Large intestine (tissue), 3 donors: ENCODE measurements around the gene IL2. TPM values are rescaled to one million over a fixed set of nuclear protein-coding genes. Genes with fewer than 3 reads are reported as not detected.

Experiments
- DNase-seq, 2 donors: peaks; one replicate each; pipeline versions ENCODE4 v3.0.0 to v3.0.0-alpha.2; 2013
- H3K27ac ChIP-seq: one replicate; pipeline ENCODE4 v1.5.1; 2013; ENCODE audit warnings: low read length
- H3K27me3 ChIP-seq: 2 replicates; pipeline ENCODE4 v1.6.1; 2013; ENCODE audit warnings: low read length; ENCODE audit not compliant: control insufficient read depth, insufficient read depth
- H3K36me3 ChIP-seq: 2 replicates; pipeline ENCODE4 v1.6.1; 2013; ENCODE audit warnings: low read length; ENCODE audit not compliant: control insufficient read depth, insufficient read depth
- H3K4me1 ChIP-seq: one replicate; pipeline ENCODE4 v1.6.1; 2013; ENCODE audit warnings: low read length; ENCODE audit not compliant: control insufficient read depth, insufficient read depth
- H3K4me3 ChIP-seq: one replicate; pipeline ENCODE4 v1.5.1; 2013; ENCODE audit warnings: low read length
- H3K9me3 ChIP-seq: one replicate; pipeline ENCODE4 v1.6.1; 2013; ENCODE audit warnings: mild to moderate bottlenecking, low read depth, low read length, moderate library complexity; ENCODE audit not compliant: control insufficient read depth
- WGBS: methylation state at CpG from one replicate; pipeline ENCODE4 v1.1.5; 2013; ENCODE audit warnings: low lambda C conversion rate; ENCODE audit not compliant: insufficient coverage; 5-methylcytosine and 5-hydroxymethylcytosine counted together
- polyA plus RNA-seq: library from polyadenylated mRNA; unstranded; fragments of 120-200 nt; gene quantifications from one replicate; pipeline ENCODE4 v1.2.1, GENCODE V29; 2013

Gene IL2
- polyA plus RNA-seq, 1 donor: 0.24 TPM

DNA sequence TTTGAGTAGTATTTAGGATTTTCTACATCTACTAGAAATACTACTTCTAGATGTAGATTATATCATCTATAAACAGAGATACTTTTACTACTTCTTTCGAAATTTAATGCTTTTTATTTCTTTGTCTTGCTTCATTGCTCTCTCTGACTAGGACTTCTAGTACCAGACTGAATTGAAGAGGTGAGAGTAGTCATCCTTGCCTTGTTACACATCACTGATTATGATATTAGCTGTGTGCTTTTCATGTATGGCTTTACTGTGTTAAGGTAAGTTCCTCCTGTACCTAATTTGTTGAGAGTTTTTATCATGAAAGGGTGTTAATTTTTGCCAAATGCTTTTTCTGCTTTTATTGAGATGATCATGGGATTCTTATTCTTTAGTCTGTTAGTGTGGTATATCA lies 19.6 kb upstream of the IL2 start:
- no peaks in the 10 kb centered on the region for H3K27me3 ChIP-seq
- no peaks in the 10 kb centered on the region for H3K36me3 ChIP-seq
- DNase-seq: no peak
- no peak overlapping the region for H3K4me3 ChIP-seq
- no peaks in the 10 kb centered on the region for H3K9me3 ChIP-seq
- H3K27ac ChIP-seq: no peak overlapping the region
- WGBS: 60% methylated on average over 1 of the region's 1 CpG
- H3K4me1 ChIP-seq: no peaks in the 10 kb centered on the region

DNA sequence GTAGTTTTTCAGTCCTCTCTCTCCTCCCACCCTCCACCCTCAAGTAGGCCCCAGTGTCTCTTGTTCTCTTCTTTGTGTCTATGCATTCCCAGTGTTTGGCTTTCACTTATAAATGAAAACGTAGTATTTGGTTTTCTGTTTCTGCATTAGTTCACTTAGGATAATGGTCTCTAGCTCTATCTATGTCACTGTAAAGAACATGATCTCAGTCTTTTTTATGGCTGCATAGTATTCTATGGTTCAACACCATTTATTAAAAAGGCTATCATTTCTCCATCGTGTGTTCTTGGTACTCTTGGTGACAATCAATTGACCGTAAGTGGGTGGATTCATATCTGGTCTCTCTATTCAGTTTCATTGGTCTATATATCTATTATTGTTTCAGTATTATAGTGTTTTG lies 18.7 kb upstream of the IL2 start:
- Histone ChIP-seq H3K4me3 (no peak overlapping the region), H3K9me3 (no peaks in the 10 kb centered on the region), H3K27ac (no peak overlapping the region), H3K27me3 (no peaks in the 10 kb centered on the region), H3K4me1 (no peaks in the 10 kb centered on the region), H3K36me3 (no peaks in the 10 kb centered on the region)
- DNase-seq: no peak
- 100% methylated on average over 2 of the region's 3 CpGs for WGBS

DNA sequence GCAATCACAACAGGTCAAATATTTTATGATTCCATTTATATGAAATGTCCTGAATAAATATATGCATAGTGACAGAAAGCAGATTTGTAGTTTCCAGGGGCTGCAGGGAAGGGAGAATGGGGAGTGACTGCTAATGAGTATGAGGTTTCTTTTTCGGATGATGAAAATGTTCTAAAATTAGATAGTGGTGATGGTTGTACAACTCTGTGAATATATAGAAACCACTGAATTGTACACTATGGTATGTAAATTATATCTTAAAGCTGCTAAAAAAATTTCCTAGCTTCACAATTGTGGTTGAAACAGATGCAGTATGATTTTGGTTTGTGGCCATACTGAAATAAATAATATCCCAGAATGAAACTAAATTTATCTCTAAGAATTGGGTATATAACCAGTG lies 12.9 kb upstream of the IL2 start:
- Histone ChIP-seq H3K27ac (no peak overlapping the region), H3K4me1 (no peaks in the 10 kb centered on the region), H3K27me3 (no peaks in the 10 kb centered on the region), H3K9me3 (no peaks in the 10 kb centered on the region), H3K4me3 (no peak overlapping the region), H3K36me3 (no peaks in the 10 kb centered on the region)
- no peak for DNase-seq
- WGBS: 100% methylated on average over 1 of the region's 1 CpG

DNA sequence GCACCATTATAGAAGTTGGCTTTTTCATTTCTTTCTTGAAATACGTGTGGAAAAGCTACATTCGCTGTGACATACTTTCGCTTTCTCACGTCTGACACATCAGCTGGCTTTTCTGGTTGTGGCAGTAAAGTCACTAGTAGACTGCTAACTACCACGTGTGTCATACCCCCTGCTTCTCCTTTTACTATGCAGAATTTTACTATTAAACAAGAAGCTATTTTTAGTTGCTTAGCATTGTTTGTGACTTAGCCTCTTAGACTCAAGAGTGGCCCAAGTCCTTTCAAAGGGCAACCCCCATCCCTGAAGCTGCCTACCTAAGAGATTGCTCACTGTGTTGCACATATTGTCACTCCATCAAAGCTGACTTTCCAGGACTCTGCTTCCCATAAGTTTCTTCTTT lies 2.1 kb upstream of the IL2 start:
- no peaks in the 10 kb centered on the region for H3K9me3 ChIP-seq
- H3K4me3 ChIP-seq: no peak overlapping the region
- H3K27me3 ChIP-seq: no peaks in the 10 kb centered on the region
- no peaks in the 10 kb centered on the region for H3K36me3 ChIP-seq
- H3K27ac ChIP-seq: no peak overlapping the region
- DNase-seq: peak in 1 of 2 donors; percentile 6
- no peaks in the 10 kb centered on the region for H3K4me1 ChIP-seq
- no CpG with 5 or more reads among the region's 5 CpGs for WGBS

DNA sequence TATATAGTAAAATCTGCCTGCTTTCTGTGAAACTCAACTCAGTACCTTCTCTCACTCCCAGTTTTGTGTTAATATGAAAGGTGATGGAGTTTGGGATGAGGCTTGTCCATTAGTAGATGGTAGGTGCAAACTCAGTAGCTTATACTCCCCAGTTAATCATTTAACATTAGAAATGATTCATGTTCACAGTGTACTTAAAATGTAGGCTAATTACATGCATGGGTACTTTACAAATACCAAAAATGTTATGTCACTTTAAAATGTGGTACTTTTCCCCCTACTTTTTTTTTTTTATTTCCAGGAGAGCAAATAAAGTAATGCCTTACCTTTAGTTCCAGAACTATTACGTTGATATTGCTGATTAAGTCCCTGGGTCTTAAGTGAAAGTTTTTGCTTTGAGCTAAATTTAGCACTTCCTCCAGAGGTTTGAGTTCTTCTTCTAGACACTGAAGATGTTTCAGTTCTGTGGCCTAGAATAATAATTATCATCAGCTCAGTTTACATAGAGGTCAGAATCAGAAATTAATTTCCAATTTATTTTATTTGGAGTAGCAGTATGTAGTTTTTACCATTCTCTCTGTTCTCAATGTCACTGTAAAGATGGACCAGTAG lies 3.0 kb downstream of the IL2 start:
- Histone ChIP-seq H3K27me3 (no peaks in the 10 kb centered on the region), H3K27ac (no peak overlapping the region), H3K9me3 (no peaks in the 10 kb centered on the region), H3K4me3 (no peak overlapping the region), H3K4me1 (no peaks in the 10 kb centered on the region), H3K36me3 (no peaks in the 10 kb centered on the region)
- WGBS: 14% methylated on average over 1 of the region's 1 CpG
- DNase-seq: no peak

DNA sequence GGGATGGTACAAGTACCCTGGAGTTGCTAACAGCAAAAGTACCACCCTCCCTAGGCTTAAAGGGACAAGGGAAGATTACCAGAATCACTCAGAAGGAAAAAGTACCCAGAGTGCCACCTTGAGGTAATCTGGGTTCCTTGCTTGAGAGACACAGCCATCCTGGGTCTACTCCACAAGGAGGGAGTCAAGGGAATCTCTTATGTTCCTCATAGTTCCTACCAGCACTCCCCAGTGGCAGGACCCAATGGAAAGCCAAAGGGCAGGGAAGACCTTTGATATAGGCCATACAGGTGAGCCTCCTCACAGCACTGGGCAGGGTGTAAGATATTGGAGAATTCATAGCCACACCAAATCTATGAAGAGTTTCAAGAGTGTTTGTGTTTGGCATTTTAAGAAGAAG lies 5.7 kb downstream of the IL2 start:
- Histone ChIP-seq H3K27ac (no peak overlapping the region), H3K36me3 (no peaks in the 10 kb centered on the region), H3K9me3 (no peaks in the 10 kb centered on the region), H3K4me1 (no peaks in the 10 kb centered on the region), H3K4me3 (no peak overlapping the region), H3K27me3 (no peaks in the 10 kb centered on the region)
- no peak for DNase-seq

DNA sequence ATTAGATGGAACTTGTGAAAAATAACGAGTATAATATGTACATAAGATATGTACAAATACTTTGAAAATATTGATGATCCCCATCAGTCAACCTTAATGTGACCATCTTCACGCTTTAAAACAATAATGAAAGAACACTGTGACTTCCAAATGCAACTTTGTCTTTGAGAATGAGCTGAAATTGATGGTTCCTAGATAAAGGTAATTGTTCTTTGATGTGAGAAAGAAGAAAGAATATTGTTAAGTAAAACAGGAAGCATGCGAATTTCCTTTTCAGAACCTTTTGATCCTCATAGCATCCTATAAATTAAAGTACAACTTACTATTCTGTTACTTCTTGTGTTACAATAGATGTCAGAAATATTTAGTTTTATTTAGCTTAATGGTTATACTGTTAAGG lies 22.2 kb downstream of the IL2 start:
- Histone ChIP-seq H3K4me3 (no peak overlapping the region), H3K36me3 (no peaks in the 10 kb centered on the region), H3K4me1 (no peaks in the 10 kb centered on the region), H3K9me3 (no peaks in the 10 kb centered on the region), H3K27ac (no peak overlapping the region), H3K27me3 (no peaks in the 10 kb centered on the region)
- no peak for DNase-seq
- WGBS: 68% methylated on average over 3 of the region's 3 CpGs

DNA sequence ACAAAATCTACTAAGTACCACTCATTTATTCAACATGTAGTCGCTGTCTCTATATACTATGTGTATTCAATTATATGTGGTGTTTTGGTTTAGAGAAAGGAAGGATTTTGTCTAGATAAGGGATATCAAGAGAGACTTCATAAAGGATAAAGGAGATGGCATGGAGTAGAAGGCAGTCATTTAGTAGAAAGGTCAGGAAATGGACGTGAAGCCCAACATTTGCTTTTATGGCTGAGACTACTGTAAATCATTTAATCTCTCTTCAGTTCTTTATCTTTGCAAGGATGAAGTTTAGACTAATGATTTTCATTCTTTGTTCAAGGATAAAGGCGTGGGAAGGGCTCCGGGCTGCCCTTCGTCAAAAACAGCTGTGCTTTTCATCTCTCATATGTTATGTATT lies 25.2 kb downstream of the IL2 start:
- 40% methylated on average over 1 of the region's 5 CpGs for WGBS
- H3K4me3 ChIP-seq: no peak overlapping the region
- no peaks in the 10 kb centered on the region for H3K9me3 ChIP-seq
- no peak for DNase-seq
- no peaks in the 10 kb centered on the region for H3K4me1 ChIP-seq
- H3K36me3 ChIP-seq: no peaks in the 10 kb centered on the region
- no peaks in the 10 kb centered on the region for H3K27me3 ChIP-seq
- no peak overlapping the region for H3K27ac ChIP-seq

DNA sequence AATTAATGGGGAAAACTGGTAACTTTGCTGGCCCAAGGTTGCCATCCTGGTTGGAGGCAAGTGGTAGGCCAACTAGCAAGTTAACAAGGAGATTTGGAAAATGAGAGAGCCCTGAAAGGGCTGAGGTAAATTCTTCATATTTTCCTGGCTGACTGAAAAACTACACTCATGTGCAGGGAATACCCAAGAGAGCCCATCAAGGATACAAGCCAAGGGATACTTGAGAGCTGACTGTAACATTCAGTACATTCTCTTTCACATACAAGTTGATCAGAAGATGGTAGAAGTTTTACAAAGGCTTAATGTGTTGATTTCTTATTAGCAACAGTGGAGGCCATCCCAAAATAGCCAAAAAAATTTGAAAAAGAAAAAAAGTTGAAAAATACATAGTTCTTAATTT lies 33.3 kb downstream of the IL2 start:
- no peaks in the 10 kb centered on the region for H3K9me3 ChIP-seq
- H3K27ac ChIP-seq: no peak overlapping the region
- H3K4me1 ChIP-seq: no peaks in the 10 kb centered on the region

DNA sequence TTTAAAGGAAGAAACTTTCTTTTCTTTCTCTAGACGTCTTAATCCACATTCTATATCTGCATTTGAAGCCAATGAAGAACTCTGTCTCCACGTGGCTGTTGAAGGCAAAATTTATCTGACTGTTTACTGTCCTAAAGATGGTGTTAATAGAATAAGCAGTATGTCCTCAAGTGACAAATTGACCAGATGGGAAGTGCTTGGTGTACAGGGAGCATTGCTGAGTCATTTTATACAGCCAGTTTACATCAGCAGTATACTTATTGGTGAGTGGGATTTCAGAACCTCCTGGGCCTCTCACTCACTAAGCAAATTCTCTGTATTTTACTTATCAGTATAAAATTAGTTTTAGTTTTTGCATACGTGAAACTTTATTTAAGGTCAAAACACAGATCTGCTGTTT lies 44.0 kb downstream of the IL2 start:
- no peak overlapping the region for H3K27ac ChIP-seq
- H3K9me3 ChIP-seq: no peaks in the 10 kb centered on the region
- WGBS: 100% methylated on average over 1 of the region's 3 CpGs
- DNase-seq: no peak
- H3K4me1 ChIP-seq: no peaks in the 10 kb centered on the region
- H3K36me3 ChIP-seq: no peaks in the 10 kb centered on the region
- no peak overlapping the region for H3K4me3 ChIP-seq
- H3K27me3 ChIP-seq: no peaks in the 10 kb centered on the region

More for the DNA sequence above, 33.3 kb downstream of the IL2 start:
- no peaks in the 10 kb centered on the region for H3K36me3 ChIP-seq
- no peak overlapping the region for H3K4me3 ChIP-seq
- H3K27me3 ChIP-seq: no peaks in the 10 kb centered on the region
- DNase-seq: no peak

DNA sequence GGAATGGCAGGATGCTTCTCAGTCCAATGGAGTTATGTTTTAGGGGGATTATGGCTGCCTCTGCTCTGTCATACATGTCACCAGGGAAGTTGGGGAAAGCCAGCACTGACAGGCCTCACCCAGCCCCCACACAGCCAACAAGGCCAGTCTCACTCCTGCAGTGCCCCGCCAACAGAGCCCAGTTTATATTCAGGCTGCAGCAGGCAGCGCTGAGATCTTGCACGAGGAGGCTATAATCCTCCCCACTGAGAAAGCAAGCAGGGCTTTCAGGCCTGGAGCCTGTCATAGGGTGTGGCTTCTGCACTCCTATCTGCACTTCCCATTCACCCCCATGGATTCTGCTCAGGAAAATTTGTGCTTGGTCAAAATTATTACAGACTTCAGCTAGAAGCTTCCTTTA lies 52.7 kb downstream of the IL2 start:
- Histone ChIP-seq H3K4me3 (no peak overlapping the region), H3K9me3 (no peaks in the 10 kb centered on the region), H3K4me1 (no peaks in the 10 kb centered on the region), H3K27ac (no peak overlapping the region), H3K36me3 (no peaks in the 10 kb centered on the region), H3K27me3 (no peaks in the 10 kb centered on the region)
- no peak for DNase-seq
- WGBS: no CpG with 5 or more reads among the region's 3 CpGs
